Ishikawa (cell line): ENCODE measurements around the gene UACA.

ENCODE experiments used
- CEBPB ChIP-seq: IDR thresholded peaks from 2 replicates; pipeline ENCODE4 v1.6.1; 2012
- CREB1 ChIP-seq: IDR thresholded peaks from 2 replicates; pipeline ENCODE4 v1.6.1; 2012; ENCODE audit warnings: low read depth
- EP300 ChIP-seq: IDR thresholded peaks from 2 replicates; pipeline ENCODE4 v1.6.1; 2012; ENCODE audit warnings: borderline replicate concordance
- RAD21 ChIP-seq: IDR thresholded peaks from 2 replicates; pipeline ENCODE4 v1.6.1; 2012; ENCODE audit warnings: low read depth
- REST ChIP-seq: IDR thresholded peaks from 2 replicates; pipeline ENCODE4 v1.6.1; 2012; ENCODE audit warnings: low read depth, mild to moderate bottlenecking
- TAF1 ChIP-seq: IDR thresholded peaks from 2 replicates; pipeline ENCODE4 v1.6.1; 2012; ENCODE audit warnings: low read depth, mild to moderate bottlenecking
- TCF12 ChIP-seq: IDR thresholded peaks from 2 replicates; pipeline ENCODE4 v1.6.1; 2012; ENCODE audit warnings: low read depth

DNA sequence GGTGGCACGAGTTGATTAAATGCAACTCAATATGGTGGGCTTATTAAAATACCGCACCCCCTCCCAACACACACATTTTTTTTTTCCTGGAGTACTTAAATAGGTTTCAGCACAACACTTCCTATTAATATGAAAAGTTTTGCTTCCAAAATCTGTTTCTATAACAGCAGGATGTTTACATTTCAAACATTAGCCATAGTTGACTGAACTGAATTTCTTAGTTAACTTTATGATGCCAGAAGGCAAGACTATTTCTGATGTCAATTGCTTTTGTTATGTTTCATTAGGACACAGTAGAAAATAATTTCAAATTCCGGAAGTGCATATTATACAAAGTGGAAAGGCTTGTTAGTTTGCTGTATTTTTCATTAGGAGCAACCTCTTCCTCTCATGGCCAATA lies 104.7 kb downstream of the UACA start:
- no peak for TF ChIP-seq TCF12
- no peak for TF ChIP-seq EP300
- no peak for TF ChIP-seq REST
- no peak for TF ChIP-seq TAF1
- TF ChIP-seq CREB1, result no peak
- no peak for TF ChIP-seq RAD21
- no peak for TF ChIP-seq CEBPB
